Activated CD8-positive, alpha-beta memory T cell treated with anti-CD3 and anti-CD28 coated beads, Interleukin-2, amount 50 U/mL, for 1 hour (primary cell): ENCODE results near the gene GALK1.
"Not testable (repeated sequence)": the region's sequence is repeated elsewhere in the genome, so short reads cannot be mapped to it uniquely, and the experiment has no call there.

Source experiments
- DNase-seq: peaks from one replicate; pipeline ENCODE4 v3.0.0-alpha.2; 2020; ENCODE audit errors: extremely low read depth

GALK1 gene

GRCh38 chr17:75764711-75765421 lies at the start of gene GALK1:
Gene GALK1, minus strand, starts transcription at chr17:75765192. Its CDS starts 56 bp downstream, at chr17:75765136.
- DNase-seq = no peak

GRCh38 chr17:75814021-75814395 lies 49.0 kb upstream of the GALK1 start:
- DNase-seq = no peak

GRCh38 chr17:75813081-75814020 lies 48.4 kb upstream of the GALK1 start:
- no peak for DNase-seq

- DNase-seq = no peak
Measured at GRCh38 chr17:75812096-75813013, 47.4 kb upstream of the GALK1 start.

- no peak for DNase-seq
Measured at GRCh38 chr17:75811174-75811573, 46.2 kb upstream of the GALK1 start.

GRCh38 chr17:75810756-75811155 lies 45.8 kb upstream of the GALK1 start:
- DNase-seq = not testable (repeated sequence)

GRCh38 chr17:75810216-75810615 lies 45.2 kb upstream of the GALK1 start:
- DNase-seq = no peak

GRCh38 chr17:75809631-75810111 lies 44.7 kb upstream of the GALK1 start:
- no peak for DNase-seq

- no peak for DNase-seq
Measured at GRCh38 chr17:75808905-75809621, 44.1 kb upstream of the GALK1 start.

- no peak for DNase-seq
Measured at GRCh38 chr17:75808549-75808904, 43.5 kb upstream of the GALK1 start.

- DNase-seq = no peak
Measured at GRCh38 chr17:75807861-75808260, 42.9 kb upstream of the GALK1 start.

GRCh38 chr17:75806822-75807500 lies 42.0 kb upstream of the GALK1 start:
- DNase-seq = no peak

- no peak for DNase-seq
Measured at GRCh38 chr17:75803883-75804282, 38.9 kb upstream of the GALK1 start.

- DNase-seq = no peak
Measured at GRCh38 chr17:75799402-75799801, 34.4 kb upstream of the GALK1 start.

GRCh38 chr17:75795820-75796607 lies 31.0 kb upstream of the GALK1 start:
- DNase-seq = no peak

GRCh38 chr17:75793460-75793859 lies 28.5 kb upstream of the GALK1 start:
- DNase-seq = no peak

- no peak for DNase-seq
Measured at GRCh38 chr17:75791254-75791653, 26.3 kb upstream of the GALK1 start.

GRCh38 chr17:75785016-75785890 lies 20.3 kb upstream of the GALK1 start:
- DNase-seq = no peak
